Thoracic aorta (tissue), 2 donors: ENCODE results near the gene TENM4. TPM values are rescaled to one million over a fixed set of nuclear protein-coding genes. Genes with fewer than 3 reads are reported as not detected.

ENCODE experiments used
- ATAC-seq: fragments of 150-250 bp; one replicate; pipeline ENCODE4 v1.8.0; 2017; ENCODE audit warnings: low read depth; ENCODE audit not compliant: insufficient number of reproducible peaks, low FRiP score
- DNase-seq: peaks from one replicate; pipeline ENCODE4 v3.0.0-alpha.2; 2020; ENCODE audit warnings: low spot score
- H3K27ac ChIP-seq, 2 donors: fragments of 200-600 bp; sonication (generic); 1 replicate in 1 of 2; 2 replicates in 1 of 2; pipeline ENCODE4 v1.5.1; 2016; ENCODE audit warnings: mild to moderate bottlenecking in 2 of 2, moderate library complexity in 2 of 2
- H3K27me3 ChIP-seq: fragments of 200-600 bp; sonication (generic); replicated peaks from 2 replicates; pipeline ENCODE4 v1.6.0; 2016; ENCODE audit warnings: mild to moderate bottlenecking; ENCODE audit not compliant: insufficient read depth
- H3K36me3 ChIP-seq: fragments of 200-600 bp; sonication (generic); one replicate; pipeline ENCODE4 v1.5.1; 2016
- H3K4me1 ChIP-seq, 2 donors: fragments of 200-600 bp; sonication (generic); 1 replicate in 1 of 2; 2 replicates in 1 of 2; pipeline versions ENCODE4 v1.5.1 to v1.6.0; 2016; ENCODE audit warnings: low read depth in 2 of 2, mild to moderate bottlenecking in 1 of 2; ENCODE audit not compliant: control insufficient read depth in 1 of 2
- H3K4me3 ChIP-seq: fragments of 200-600 bp; sonication (generic); 2 replicates; pipeline ENCODE4 v1.5.1; 2016; ENCODE audit warnings: mild to moderate bottlenecking
- H3K9me3 ChIP-seq: fragments of 200-600 bp; sonication (generic); 2 replicates; pipeline ENCODE4 v1.5.1; 2016
- CTCF ChIP-seq: fragments of 200-600 bp; sonication (generic); IDR thresholded peaks from one replicate; pipeline ENCODE4 v1.5.1; 2019; ENCODE audit warnings: antibody characterized with exemption
- total RNA-seq, 2 donors: library from RNA; depleted of rRNA; stranded (reverse); fragments of >200 nt; gene quantifications; one replicate each; pipeline versions ENCODE4 v1.1.0 to v1.2.3, GENCODE V29; 2016

The TENM4 gene
- total RNA-seq, 2 donors from 2014 or later, result 6.1 to 13.3 TPM

DNA sequence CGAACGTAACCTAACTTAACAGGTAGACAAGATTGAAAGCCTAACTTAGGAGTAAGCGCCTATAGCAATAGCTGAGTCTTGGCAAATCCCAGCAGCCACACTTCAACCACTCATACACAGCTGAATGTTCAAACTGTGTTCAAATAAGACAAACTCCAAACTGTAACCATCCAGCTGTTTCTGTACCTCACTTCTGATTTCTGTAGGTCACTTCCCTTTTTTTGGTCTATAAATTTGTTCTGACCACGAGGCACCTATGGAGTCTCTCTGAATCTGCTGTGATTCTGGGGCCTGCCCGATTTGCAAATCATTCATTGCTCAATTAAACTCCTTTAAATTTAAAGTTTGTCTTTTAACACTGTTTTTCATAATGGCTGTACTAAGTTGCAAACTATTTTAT, 8.2 kb upstream of the TENM4 start:
- ATAC-seq, result no peak
- no peak for TF ChIP-seq CTCF
- no peaks in the 10 kb centered on the region for H3K36me3 ChIP-seq
- H3K4me1 ChIP-seq, result no peaks in the 10 kb centered on the region
- no peaks in the 10 kb centered on the region for H3K9me3 ChIP-seq
- no peak for DNase-seq
- no peak overlapping the region for H3K4me3 ChIP-seq
- H3K27ac ChIP-seq, result no peak overlapping the region
- H3K27me3 ChIP-seq, result no peaks in the 10 kb centered on the region

- Histone ChIP-seq H3K4me3 (no peak overlapping the region), H3K27me3 (no peaks in the 10 kb centered on the region), H3K27ac (no peak overlapping the region), H3K9me3 (no peaks in the 10 kb centered on the region), H3K36me3 (no peaks in the 10 kb centered on the region), H3K4me1 (no peaks in the 10 kb centered on the region)
- ATAC-seq (no peak), DNase-seq (no peak)
- TF ChIP-seq CTCF, result no peak
Observed at GRCh38 chr11:79447038-79447786, 6.4 kb upstream of the TENM4 start.

DNA sequence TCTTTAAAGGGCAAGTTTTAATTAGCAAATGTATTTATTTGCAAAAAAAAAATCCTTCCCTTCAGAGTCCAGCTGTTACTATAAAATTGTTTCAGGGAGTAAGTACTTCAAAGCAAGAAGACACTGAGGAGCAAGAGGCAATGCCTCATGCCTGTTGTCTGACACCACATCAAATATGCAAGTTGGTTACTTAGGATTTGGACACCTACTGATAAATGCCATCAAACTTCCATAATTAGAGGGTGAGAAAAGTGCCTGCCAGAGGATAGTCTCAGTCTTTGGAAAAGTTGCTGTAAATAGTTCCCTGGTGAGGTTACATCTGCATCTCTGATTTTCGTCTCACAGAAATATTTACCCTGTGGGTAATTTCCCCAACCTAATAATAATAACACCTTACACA, 4.1 kb upstream of the TENM4 start:
- no peaks in the 10 kb centered on the region for H3K27me3 ChIP-seq
- H3K27ac ChIP-seq, result no peak overlapping the region
- no peak for TF ChIP-seq CTCF
- ATAC-seq (no peak), DNase-seq (no peak)
- no peaks in the 10 kb centered on the region for H3K36me3 ChIP-seq
- no peak overlapping the region for H3K4me3 ChIP-seq
- peaks cover 4 to 10% of the 10 kb centered on the region in 2 donors for H3K4me1 ChIP-seq
- H3K9me3 ChIP-seq, result no peaks in the 10 kb centered on the region

DNA sequence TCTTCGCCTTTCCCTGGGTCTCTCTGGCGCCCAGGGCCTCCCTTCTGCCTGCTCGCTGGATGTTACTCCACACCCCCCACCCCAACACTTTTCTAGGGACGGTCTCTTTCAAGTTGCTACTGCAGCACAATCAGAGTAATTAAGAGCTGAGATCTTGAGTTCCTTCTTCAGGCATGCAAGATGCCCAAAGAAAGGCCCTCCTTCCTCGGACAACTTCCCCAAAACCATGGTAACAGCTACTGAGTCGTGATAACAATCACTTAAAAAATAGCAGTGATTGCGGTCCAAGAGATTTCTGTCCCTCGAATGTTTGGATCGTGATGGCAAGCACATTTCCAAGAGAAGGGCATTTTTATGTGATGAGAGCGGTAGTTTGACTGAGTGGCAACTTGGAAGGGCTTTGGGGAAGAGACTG, 638 bp upstream of the TENM4 start:
- ATAC-seq (no peak), DNase-seq (no peak)
- H3K36me3 ChIP-seq, result no peaks in the 10 kb centered on the region
- no peak for TF ChIP-seq CTCF
- H3K27ac ChIP-seq, result peak overlapping the region; percentile 71 to 88
- no peaks in the 10 kb centered on the region for H3K9me3 ChIP-seq
- H3K4me3 ChIP-seq, result peak overlapping the region; percentile 89
- no peaks in the 10 kb centered on the region for H3K27me3 ChIP-seq
- peaks cover 4 to 35% of the 10 kb centered on the region in 2 donors for H3K4me1 ChIP-seq

GRCh38 chr11:79439886-79440570, 802 bp downstream of the TENM4 start:
- ATAC-seq, result no peak
- no peak for TF ChIP-seq CTCF
- no peaks in the 10 kb centered on the region for H3K36me3 ChIP-seq
- peak overlapping the region; percentile 89 for H3K4me3 ChIP-seq
- DNase-seq, result no peak
- no peaks in the 10 kb centered on the region for H3K27me3 ChIP-seq
- H3K9me3 ChIP-seq, result no peaks in the 10 kb centered on the region
- H3K4me1 ChIP-seq, result peaks cover 4 to 35% of the 10 kb centered on the region in 2 donors
- H3K27ac ChIP-seq, result peak overlapping the region; percentile 71 to 88
